ENCODE measurements around the gene CNTN4.
"Not testable (repeated sequence)": the region's sequence is repeated elsewhere in the genome, so short reads cannot be mapped to it uniquely, and the experiment has no call there.

CNTN4 gene

DNA sequence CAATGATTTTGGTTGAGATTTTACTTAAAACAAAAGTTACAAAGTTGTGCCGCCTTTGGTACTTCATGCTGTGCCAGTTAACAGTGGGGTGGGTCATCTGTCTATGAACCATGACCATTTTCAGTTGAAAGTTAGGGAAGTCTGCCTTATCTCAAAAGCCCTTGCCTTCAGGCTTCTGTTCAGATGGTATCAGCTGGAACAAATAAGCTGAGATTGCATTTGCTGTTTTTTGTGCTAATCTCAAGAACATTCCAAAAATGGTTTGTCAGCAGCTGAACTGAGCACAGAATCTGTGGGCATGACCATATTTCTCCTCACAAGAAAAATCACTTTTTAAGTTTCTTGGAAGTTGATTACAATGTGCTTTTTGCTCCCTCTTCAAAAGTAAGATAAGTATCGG, 869.2 kb downstream of the CNTN4 start:
- Histone ChIP-seq H3K27ac (ENCODE audit: low read depth, low read length) (no peak overlapping the region), H3K36me3 (ENCODE audit: control insufficient read depth in 1 of 2, insufficient read depth in 2 of 2, low read length in 2 of 2) (no peaks in the 10 kb centered on the region), H3K4me1 (ENCODE audit: control insufficient read depth in 1 of 2, insufficient read depth in 2 of 2, low read length in 2 of 2) (no peaks in the 10 kb centered on the region), H3K27me3 (ENCODE audit: control insufficient read depth in 1 of 2, insufficient read depth in 2 of 2, low read length in 2 of 2) (no peaks in the 10 kb centered on the region), H3K9me3 (ENCODE audit: control insufficient read depth in 1 of 2, low read length in 2 of 2) (no peaks in the 10 kb centered on the region), H3K9ac (ENCODE audit: low read depth in 1 of 2, low read length in 2 of 2) (no peak overlapping the region), H3K4me3 (ENCODE audit: low read depth in 1 of 2, low read length in 2 of 2) (no peak overlapping the region)

DNA sequence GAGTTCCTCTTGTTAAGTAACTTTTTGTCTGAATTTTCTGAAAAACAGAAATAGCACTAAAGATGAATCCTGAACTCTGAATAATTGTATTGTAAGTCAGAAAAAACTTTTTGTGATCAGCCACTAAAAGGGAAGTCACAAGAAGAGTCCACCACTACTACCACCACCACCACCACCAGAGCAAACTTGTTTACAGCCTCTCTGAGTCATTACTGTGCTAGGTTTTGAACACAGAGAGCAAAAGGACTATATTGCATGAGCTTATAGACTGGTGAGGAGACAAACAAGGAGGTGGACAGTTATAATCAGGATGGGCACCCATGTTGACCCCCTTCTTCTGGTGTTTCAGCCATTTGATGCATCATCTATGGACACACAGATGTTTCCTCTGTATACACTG, 869.8 kb downstream of the CNTN4 start:
- Histone ChIP-seq H3K9me3 (ENCODE audit: control insufficient read depth in 1 of 2, low read length in 2 of 2) (no peaks in the 10 kb centered on the region), H3K4me1 (ENCODE audit: control insufficient read depth in 1 of 2, insufficient read depth in 2 of 2, low read length in 2 of 2) (no peaks in the 10 kb centered on the region), H3K36me3 (ENCODE audit: control insufficient read depth in 1 of 2, insufficient read depth in 2 of 2, low read length in 2 of 2) (no peaks in the 10 kb centered on the region), H3K27me3 (ENCODE audit: control insufficient read depth in 1 of 2, insufficient read depth in 2 of 2, low read length in 2 of 2) (no peaks in the 10 kb centered on the region), H3K4me3 (ENCODE audit: low read depth in 1 of 2, low read length in 2 of 2) (no peak overlapping the region), H3K27ac (ENCODE audit: low read depth, low read length) (no peak overlapping the region), H3K9ac (ENCODE audit: low read depth in 1 of 2, low read length in 2 of 2) (no peak overlapping the region)

DNA sequence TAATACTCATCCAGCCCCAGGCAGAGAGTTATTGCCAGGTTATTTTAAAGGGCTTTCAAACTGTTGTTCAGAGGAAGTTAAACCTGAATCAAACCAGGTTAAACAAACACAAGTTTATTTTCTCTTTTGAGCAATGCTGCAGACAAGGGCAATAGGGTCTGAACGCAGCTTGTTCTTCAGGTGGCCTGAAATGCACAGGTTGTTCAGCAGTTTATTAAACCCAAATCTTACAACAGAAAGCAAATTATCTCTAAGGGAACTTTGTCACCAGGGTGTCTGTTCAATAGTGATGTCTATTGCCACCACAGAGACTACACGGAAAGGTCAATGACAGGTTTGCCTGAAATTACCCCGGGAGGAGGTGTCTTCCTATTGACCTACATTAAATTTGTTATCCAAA, 877.5 kb downstream of the CNTN4 start:
- no peaks in the 10 kb centered on the region for H3K36me3 ChIP-seq (ENCODE audit: control insufficient read depth in 1 of 2, insufficient read depth in 2 of 2, low read length in 2 of 2)
- no peak overlapping the region for H3K9ac ChIP-seq (ENCODE audit: low read depth in 1 of 2, low read length in 2 of 2)
- H3K9me3 ChIP-seq (ENCODE audit: control insufficient read depth in 1 of 2, low read length in 2 of 2), result no peaks in the 10 kb centered on the region
- no peaks in the 10 kb centered on the region for H3K4me1 ChIP-seq (ENCODE audit: control insufficient read depth in 1 of 2, insufficient read depth in 2 of 2, low read length in 2 of 2)
- H3K27me3 ChIP-seq (ENCODE audit: control insufficient read depth in 1 of 2, insufficient read depth in 2 of 2, low read length in 2 of 2), result no peaks in the 10 kb centered on the region
- no peak overlapping the region for H3K4me3 ChIP-seq (ENCODE audit: low read depth in 1 of 2, low read length in 2 of 2)
- no peak overlapping the region for H3K27ac ChIP-seq (ENCODE audit: low read depth, low read length)

DNA sequence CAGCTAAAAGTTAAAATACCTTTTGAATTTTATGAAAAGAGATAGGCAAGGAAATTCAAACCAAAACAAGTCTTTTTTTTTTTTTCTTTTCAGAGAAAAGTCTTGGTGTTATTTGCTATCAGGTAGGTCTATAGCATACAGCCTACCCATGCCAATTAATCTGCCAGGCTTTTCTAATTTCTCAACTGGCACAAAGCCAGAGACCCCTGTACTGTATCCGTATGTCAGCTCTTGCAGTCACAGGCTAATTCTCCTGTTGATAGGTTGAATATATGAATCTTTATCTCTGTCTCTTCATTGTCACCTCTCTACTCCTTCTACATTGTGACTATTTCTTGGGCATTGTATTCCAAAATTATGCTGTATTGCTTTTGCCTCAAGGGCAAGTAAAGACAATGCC, 878.1 kb downstream of the CNTN4 start:
- Histone ChIP-seq H3K4me1 (ENCODE audit: control insufficient read depth in 1 of 2, insufficient read depth in 2 of 2, low read length in 2 of 2) (no peaks in the 10 kb centered on the region), H3K36me3 (ENCODE audit: control insufficient read depth in 1 of 2, insufficient read depth in 2 of 2, low read length in 2 of 2) (no peaks in the 10 kb centered on the region), H3K27ac (ENCODE audit: low read depth, low read length) (no peak overlapping the region), H3K9ac (ENCODE audit: low read depth in 1 of 2, low read length in 2 of 2) (no peak overlapping the region), H3K27me3 (ENCODE audit: control insufficient read depth in 1 of 2, insufficient read depth in 2 of 2, low read length in 2 of 2) (no peaks in the 10 kb centered on the region), H3K9me3 (ENCODE audit: control insufficient read depth in 1 of 2, low read length in 2 of 2) (no peaks in the 10 kb centered on the region), H3K4me3 (ENCODE audit: low read depth in 1 of 2, low read length in 2 of 2) (no peak overlapping the region)

DNA sequence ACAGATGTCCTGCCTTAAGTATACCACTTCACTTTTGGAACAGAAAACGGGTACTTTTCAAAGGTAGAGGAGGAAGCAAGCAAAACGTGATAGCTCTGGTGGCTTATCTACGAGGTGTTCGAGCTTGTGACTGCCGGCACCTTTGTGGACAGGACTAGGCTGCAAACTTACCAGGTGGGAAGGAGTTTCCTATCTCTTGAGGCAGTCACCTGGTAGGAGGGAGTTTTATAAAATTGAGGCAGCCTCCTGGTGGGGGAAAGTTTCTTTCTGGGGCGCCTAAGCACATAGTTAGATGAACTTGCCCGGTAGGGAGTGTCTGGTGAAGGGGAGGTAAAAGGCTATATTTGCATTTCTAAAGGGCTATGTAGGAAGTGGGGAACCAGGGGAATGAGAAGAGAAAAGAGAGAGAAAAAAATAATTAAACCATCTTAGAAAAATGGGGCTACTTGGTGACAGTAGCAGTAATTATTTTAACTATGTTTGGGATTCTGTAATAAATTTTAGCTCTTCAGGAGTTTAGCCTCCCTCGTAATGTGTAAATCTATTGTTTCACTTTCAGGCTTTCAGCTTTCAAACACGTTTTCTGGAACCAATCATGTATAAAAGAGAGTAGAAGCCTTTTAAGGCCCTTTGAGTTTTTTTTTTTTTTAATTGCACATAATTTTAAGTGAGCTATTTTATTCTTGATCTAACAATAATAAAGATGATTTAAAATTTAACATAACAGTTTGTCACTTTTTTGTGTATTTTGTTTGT, 880.5 kb downstream of the CNTN4 start:
- Histone ChIP-seq H3K27me3 (ENCODE audit: control insufficient read depth in 1 of 2, insufficient read depth in 2 of 2, low read length in 2 of 2) (no peaks in the 10 kb centered on the region), H3K27ac (ENCODE audit: low read depth, low read length) (no peak overlapping the region), H3K4me1 (ENCODE audit: control insufficient read depth in 1 of 2, insufficient read depth in 2 of 2, low read length in 2 of 2) (no peaks in the 10 kb centered on the region), H3K36me3 (ENCODE audit: control insufficient read depth in 1 of 2, insufficient read depth in 2 of 2, low read length in 2 of 2) (no peaks in the 10 kb centered on the region), H3K9ac (ENCODE audit: low read depth in 1 of 2, low read length in 2 of 2) (no peak overlapping the region), H3K9me3 (ENCODE audit: control insufficient read depth in 1 of 2, low read length in 2 of 2) (no peaks in the 10 kb centered on the region), H3K4me3 (ENCODE audit: low read depth in 1 of 2, low read length in 2 of 2) (no peak overlapping the region)

DNA sequence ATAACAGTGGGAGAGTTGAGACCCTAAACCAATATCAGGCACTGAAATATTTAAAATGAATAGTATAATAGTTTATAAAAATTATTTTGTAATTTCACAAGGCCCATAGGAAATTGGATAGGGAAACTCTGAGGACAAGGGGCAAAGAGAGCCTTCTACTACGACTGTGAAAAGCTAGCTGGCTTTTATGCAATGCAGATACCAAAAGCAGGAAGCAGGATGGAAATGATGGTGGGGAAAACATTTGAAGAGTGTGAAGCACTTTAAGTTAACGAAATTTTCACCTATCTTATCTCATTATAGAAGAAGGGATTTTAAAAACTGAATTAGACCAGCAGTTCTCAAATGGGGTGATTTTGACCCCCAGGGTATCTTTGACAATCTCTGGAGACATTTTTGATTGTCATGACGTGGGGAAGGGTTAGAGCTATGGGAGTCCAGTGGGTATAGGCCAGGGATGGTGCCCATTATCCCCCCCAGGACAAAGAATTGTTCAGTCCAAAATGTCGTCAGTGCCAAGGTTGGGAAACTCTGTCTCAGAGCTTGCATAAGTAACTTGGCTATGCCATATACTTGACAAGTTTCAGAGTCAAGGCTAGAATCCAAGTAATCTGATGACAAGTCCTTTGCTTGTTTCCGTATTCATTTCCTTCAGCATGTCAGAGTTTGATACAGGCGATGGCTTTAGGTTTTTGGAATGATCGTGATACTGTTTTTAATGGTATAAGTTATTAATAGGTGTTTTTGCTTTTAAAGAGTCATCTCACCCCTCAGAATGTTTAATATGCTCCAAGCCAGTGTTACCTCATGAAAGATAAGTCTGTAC, 885.6 kb downstream of the CNTN4 start:
- Histone ChIP-seq H3K4me1 (ENCODE audit: control insufficient read depth in 1 of 2, insufficient read depth in 2 of 2, low read length in 2 of 2) (no peaks in the 10 kb centered on the region), H3K36me3 (ENCODE audit: control insufficient read depth in 1 of 2, insufficient read depth in 2 of 2, low read length in 2 of 2) (no peaks in the 10 kb centered on the region), H3K9me3 (ENCODE audit: control insufficient read depth in 1 of 2, low read length in 2 of 2) (no peaks in the 10 kb centered on the region), H3K9ac (ENCODE audit: low read depth in 1 of 2, low read length in 2 of 2) (no peak overlapping the region), H3K27ac (ENCODE audit: low read depth, low read length) (no peak overlapping the region), H3K27me3 (ENCODE audit: control insufficient read depth in 1 of 2, insufficient read depth in 2 of 2, low read length in 2 of 2) (no peaks in the 10 kb centered on the region), H3K4me3 (ENCODE audit: low read depth in 1 of 2, low read length in 2 of 2) (no peak overlapping the region)

DNA sequence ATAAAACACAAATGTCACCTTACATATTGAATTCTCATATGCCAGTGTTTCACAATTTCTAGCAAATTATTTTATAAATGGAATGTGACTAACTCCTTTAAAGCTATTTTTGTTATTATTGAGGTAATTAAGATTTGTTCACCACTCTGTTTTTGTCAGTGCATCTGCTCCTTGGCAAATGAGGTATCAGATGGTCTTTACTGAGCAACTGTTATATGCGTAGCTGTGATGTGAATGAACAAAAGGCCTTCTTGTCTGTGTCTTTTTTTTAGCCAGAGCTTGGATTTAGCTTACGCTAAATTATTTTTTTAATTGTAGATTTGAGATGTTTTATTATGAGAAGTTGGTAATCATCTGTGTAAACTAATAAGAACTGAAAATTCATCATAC, 886.2 kb downstream of the CNTN4 start:
- Histone ChIP-seq H3K9me3 (ENCODE audit: control insufficient read depth in 1 of 2, low read length in 2 of 2) (no peaks in the 10 kb centered on the region), H3K4me3 (ENCODE audit: low read depth in 1 of 2, low read length in 2 of 2) (no peak overlapping the region), H3K4me1 (ENCODE audit: control insufficient read depth in 1 of 2, insufficient read depth in 2 of 2, low read length in 2 of 2) (no peaks in the 10 kb centered on the region), H3K27ac (ENCODE audit: low read depth, low read length) (no peak overlapping the region), H3K27me3 (ENCODE audit: control insufficient read depth in 1 of 2, insufficient read depth in 2 of 2, low read length in 2 of 2) (no peaks in the 10 kb centered on the region), H3K36me3 (ENCODE audit: control insufficient read depth in 1 of 2, insufficient read depth in 2 of 2, low read length in 2 of 2) (no peaks in the 10 kb centered on the region), H3K9ac (ENCODE audit: low read depth in 1 of 2, low read length in 2 of 2) (no peak overlapping the region)

DNA sequence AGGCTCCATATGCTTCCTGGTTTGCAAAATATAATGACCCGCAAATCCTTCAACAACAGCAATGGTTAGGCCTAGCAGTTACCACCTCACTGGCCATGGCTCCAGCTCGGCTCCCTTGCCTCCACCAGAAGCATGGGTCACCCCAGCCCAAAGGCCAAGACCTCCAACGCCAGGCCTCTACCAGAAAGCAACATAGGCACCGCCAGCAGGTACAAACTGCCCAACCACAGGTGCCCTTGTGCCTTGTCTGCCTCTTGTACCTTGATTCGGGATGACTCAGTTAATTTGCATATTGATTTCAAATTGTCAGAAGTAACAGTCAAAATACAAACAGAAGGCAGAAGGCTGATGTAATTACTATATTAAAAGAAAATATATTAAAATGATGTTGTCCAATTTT, 886.8 kb downstream of the CNTN4 start:
- H3K9me3 ChIP-seq (ENCODE audit: control insufficient read depth in 1 of 2, low read length in 2 of 2), result no peaks in the 10 kb centered on the region
- H3K36me3 ChIP-seq (ENCODE audit: control insufficient read depth in 1 of 2, insufficient read depth in 2 of 2, low read length in 2 of 2), result no peaks in the 10 kb centered on the region
- H3K4me3 ChIP-seq (ENCODE audit: low read depth in 1 of 2, low read length in 2 of 2), result no peak overlapping the region
- H3K9ac ChIP-seq (ENCODE audit: low read depth in 1 of 2, low read length in 2 of 2), result no peak overlapping the region
- H3K27ac ChIP-seq (ENCODE audit: low read depth, low read length), result no peak overlapping the region
- no peaks in the 10 kb centered on the region for H3K27me3 ChIP-seq (ENCODE audit: control insufficient read depth in 1 of 2, insufficient read depth in 2 of 2, low read length in 2 of 2)
- H3K4me1 ChIP-seq (ENCODE audit: control insufficient read depth in 1 of 2, insufficient read depth in 2 of 2, low read length in 2 of 2), result no peaks in the 10 kb centered on the region

DNA sequence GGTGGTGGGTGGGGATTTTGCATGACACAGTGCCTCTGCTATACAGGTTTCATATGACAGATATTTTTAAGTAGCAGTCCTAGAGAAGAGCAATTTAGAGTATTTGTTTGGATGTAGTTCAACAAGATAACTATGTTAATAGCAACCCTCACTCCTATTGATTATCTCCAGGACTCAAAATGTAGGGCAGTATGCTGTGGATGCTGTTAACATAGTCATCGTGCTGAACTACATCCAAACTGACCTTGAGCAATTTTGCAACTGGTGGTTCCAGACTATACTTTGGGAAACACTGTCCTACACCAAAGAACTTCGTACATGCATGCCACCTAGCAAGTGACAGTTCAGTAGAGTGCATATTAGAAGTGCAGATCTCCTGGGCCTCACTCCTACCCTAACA, 893.9 kb downstream of the CNTN4 start:
- no peaks in the 10 kb centered on the region for H3K9me3 ChIP-seq (ENCODE audit: control insufficient read depth in 1 of 2, low read length in 2 of 2)
- H3K4me3 ChIP-seq (ENCODE audit: low read depth in 1 of 2, low read length in 2 of 2), result no peak overlapping the region
- no peaks in the 10 kb centered on the region for H3K36me3 ChIP-seq (ENCODE audit: control insufficient read depth in 1 of 2, insufficient read depth in 2 of 2, low read length in 2 of 2)
- no peak overlapping the region for H3K27ac ChIP-seq (ENCODE audit: low read depth, low read length)
- no peak overlapping the region for H3K9ac ChIP-seq (ENCODE audit: low read depth in 1 of 2, low read length in 2 of 2)
- H3K4me1 ChIP-seq (ENCODE audit: control insufficient read depth in 1 of 2, insufficient read depth in 2 of 2, low read length in 2 of 2), result no peaks in the 10 kb centered on the region
- H3K27me3 ChIP-seq (ENCODE audit: control insufficient read depth in 1 of 2, insufficient read depth in 2 of 2, low read length in 2 of 2), result no peaks in the 10 kb centered on the region

DNA sequence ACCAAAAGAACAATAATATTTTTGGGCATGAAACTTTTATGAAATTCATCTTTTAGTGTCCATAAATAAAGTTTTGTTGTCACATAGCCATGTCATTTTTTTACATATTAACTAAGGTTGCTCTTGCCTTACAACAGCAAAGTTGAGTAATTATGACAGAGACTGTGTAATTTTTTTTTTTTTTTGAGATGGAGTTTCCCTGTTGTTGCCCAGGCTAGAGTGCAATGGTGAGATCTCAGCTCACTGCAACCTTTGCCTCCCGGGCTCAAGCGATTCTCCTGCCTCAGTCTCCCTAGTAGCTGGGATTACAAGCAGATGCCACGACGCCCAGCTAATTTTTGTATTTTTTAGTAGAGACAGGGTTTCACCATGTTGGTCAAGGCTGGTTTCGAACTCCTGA, 894.5 kb downstream of the CNTN4 start:
- not testable (repeated sequence) for H3K4me3 ChIP-seq (ENCODE audit: low read depth in 1 of 2, low read length in 2 of 2); H3K4me1 ChIP-seq (ENCODE audit: control insufficient read depth in 1 of 2, insufficient read depth in 2 of 2, low read length in 2 of 2); H3K9ac ChIP-seq (ENCODE audit: low read depth in 1 of 2, low read length in 2 of 2); H3K36me3 ChIP-seq (ENCODE audit: control insufficient read depth in 1 of 2, insufficient read depth in 2 of 2, low read length in 2 of 2); H3K27ac ChIP-seq (ENCODE audit: low read depth, low read length); H3K9me3 ChIP-seq (ENCODE audit: control insufficient read depth in 1 of 2, low read length in 2 of 2); H3K27me3 ChIP-seq (ENCODE audit: control insufficient read depth in 1 of 2, insufficient read depth in 2 of 2, low read length in 2 of 2)
